ENCODE data around the gene LYST. TPM values are rescaled to one million over a fixed set of nuclear protein-coding genes. Genes with fewer than 3 reads are reported as not detected.

Gene LYST
- total RNA-seq, 2 donors from 2014 or later = 21.9 to 41.7 TPM

DNA sequence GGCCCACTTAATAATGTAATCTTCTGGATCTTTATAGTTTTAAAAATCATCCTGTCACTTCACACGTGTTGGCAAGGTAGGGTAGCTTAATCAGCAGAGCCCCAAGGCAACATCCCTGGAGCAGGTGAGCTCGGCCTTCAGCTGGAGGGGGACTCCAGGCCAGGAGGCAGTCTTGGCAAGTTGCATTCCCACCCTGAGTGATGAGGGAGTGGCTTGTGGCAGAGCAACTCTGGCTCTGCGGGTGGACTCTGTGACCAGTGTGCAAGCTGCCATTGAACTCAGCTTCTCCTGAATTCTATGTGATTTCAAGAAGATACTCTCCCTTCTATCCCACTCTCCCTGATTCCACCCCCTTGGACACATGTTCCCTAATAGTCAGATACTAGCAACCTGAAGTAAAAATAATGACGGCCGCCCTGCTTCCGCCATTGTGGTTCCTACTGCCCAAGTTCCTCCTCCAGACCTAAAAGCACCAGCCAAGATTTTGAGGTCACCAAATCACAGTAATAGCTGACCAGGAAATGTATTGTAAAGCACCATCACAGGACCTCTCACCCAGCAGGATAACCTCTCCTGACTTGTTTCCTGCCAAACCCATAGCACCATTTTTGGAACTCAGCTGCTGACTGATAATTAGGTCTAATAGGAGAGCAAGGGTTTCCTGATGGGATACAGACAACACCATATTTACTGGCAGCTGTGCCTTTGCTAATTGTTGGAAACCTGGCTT, 11.5 kb upstream of the LYST start:
- intact Hi-C loops (cut with DNase I) = no loop called here
- TF ChIP-seq POLR2AphosphoS5 (IDR thresholded peaks at IDR 0.05) = no peak
- TF ChIP-seq POLR2A (IDR thresholded peaks at IDR 0.05) = no peak
- TF ChIP-seq, protein P1, sequence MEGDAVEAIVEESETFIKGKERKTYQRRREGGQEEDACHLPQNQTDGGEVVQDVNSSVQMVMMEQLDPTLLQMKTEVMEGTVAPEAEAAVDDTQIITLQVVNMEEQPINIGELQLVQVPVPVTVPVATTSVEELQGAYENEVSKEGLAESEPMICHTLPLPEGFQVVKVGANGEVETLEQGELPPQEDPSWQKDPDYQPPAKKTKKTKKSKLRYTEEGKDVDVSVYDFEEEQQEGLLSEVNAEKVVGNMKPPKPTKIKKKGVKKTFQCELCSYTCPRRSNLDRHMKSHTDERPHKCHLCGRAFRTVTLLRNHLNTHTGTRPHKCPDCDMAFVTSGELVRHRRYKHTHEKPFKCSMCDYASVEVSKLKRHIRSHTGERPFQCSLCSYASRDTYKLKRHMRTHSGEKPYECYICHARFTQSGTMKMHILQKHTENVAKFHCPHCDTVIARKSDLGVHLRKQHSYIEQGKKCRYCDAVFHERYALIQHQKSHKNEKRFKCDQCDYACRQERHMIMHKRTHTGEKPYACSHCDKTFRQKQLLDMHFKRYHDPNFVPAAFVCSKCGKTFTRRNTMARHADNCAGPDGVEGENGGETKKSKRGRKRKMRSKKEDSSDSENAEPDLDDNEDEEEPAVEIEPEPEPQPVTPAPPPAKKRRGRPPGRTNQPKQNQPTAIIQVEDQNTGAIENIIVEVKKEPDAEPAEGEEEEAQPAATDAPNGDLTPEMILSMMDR (IDR thresholded peaks at IDR 0.05) = no peak
- Histone ChIP-seq H3K4me1 (replicated peaks) (no peaks in the 10 kb centered on the region), H3K4me3 (no peak overlapping the region), H3K27ac (no peak overlapping the region), H3K9me3 (no peaks in the 10 kb centered on the region), H3K27me3 (replicated peaks; ENCODE audit: insufficient read depth) (no peaks in the 10 kb centered on the region), H3K36me3 (no peaks in the 10 kb centered on the region)
- DNase-seq (ENCODE audit: low spot score) = no peak
- 61% methylated on average over 6 of the region's 6 CpGs for WGBS

DNA sequence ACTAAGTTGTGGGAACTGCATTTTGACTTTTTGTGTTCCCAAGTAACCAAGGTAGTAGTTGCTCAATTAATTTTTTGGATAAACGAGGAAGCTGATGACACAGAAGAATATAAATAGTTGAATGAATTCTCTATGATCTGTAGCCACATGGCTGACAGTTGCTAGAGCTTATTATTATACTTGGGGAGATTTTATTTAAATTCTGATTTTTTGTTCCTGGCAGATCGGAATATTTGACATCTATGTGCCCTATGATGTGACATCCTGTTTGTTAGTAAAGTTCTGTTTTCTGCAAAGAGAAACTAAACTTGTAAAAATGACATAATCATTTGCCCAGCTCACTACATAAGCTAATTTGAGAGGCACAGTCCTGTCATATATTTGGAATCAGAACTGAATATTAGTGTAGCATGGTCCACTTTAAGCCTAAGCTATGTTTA, 9.7 kb upstream of the LYST start:
- H3K4me1 ChIP-seq (replicated peaks) = no peaks in the 10 kb centered on the region
- no peak for DNase-seq (ENCODE audit: low spot score)
- H3K27ac ChIP-seq = no peak overlapping the region
- no peaks in the 10 kb centered on the region for H3K36me3 ChIP-seq
- 80% methylated on average over 2 of the region's 2 CpGs for WGBS
- intact Hi-C loops (cut with DNase I) = no loop called here
- TF ChIP-seq POLR2AphosphoS5 (IDR thresholded peaks at IDR 0.05) (no peak), POLR2A (IDR thresholded peaks at IDR 0.05) (no peak)
- TF ChIP-seq, protein P1 (IDR thresholded peaks at IDR 0.05) = no peak
- no peak overlapping the region for H3K4me3 ChIP-seq
- H3K9me3 ChIP-seq = no peaks in the 10 kb centered on the region
- H3K27me3 ChIP-seq (replicated peaks; ENCODE audit: insufficient read depth) = no peaks in the 10 kb centered on the region

DNA sequence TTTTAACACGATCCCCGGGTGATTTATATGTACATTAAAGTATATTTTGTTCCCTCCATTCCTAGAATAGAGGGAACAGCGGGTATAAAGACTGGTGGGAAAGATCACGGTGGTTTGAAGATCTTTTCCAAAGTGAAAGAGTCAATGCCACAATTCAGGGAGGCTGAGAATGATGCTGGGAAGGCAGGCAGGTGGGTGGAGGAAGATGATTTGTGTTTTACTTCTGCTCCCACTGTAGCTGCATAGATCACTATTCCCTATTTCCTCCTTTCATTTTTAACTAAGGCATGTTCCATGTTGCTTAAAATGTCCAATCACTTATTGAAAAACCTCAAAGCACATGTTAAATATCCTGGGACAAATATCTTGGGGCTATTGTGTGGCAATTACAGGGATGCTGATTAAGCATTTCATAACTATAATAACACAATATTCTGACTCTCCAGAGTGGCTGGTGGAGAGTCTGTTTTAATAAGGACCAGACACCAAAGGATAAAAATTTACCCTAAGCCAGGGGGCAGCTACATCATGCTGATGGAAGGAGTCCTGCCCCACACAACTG, 8.4 kb upstream of the LYST start:
- WGBS = 84% methylated on average over 4 of the region's 4 CpGs
- no peaks in the 10 kb centered on the region for H3K9me3 ChIP-seq
- H3K36me3 ChIP-seq = no peaks in the 10 kb centered on the region
- H3K4me1 ChIP-seq (replicated peaks) = no peaks in the 10 kb centered on the region
- DNase-seq (ENCODE audit: low spot score) = no peak
- intact Hi-C loops (cut with DNase I) = no loop called here
- TF ChIP-seq POLR2A (IDR thresholded peaks at IDR 0.05) (no peak), POLR2AphosphoS5 (IDR thresholded peaks at IDR 0.05) (no peak)
- TF ChIP-seq, protein P1 (IDR thresholded peaks at IDR 0.05) = no peak
- no peak overlapping the region for H3K27ac ChIP-seq
- no peak overlapping the region for H3K4me3 ChIP-seq
- no peaks in the 10 kb centered on the region for H3K27me3 ChIP-seq (replicated peaks; ENCODE audit: insufficient read depth)

DNA sequence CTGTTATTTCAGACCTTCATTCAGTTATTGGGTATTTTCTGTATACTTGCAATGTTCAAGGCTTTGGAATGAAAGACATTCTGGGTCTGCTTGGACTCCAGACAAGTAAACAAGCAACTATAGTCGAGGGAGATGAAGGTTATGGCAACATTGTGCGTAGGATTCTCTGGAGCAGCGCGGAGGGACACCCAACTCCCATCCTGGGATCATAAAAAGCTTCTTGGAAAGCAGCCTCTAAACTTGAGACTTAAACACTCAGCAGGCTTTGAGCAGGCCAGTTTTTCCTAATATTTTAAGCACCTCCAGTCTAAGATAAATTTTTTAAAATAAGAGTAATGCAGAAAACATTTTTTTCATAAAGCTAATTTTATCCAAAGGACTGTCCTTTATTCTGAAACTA, 7.6 kb upstream of the LYST start:
- H3K4me3 ChIP-seq = no peak overlapping the region
- intact Hi-C loops (cut with DNase I) = no loop called here
- H3K27me3 ChIP-seq (replicated peaks; ENCODE audit: insufficient read depth) = no peaks in the 10 kb centered on the region
- 48% methylated on average over 4 of the region's 4 CpGs for WGBS
- no peak for DNase-seq (ENCODE audit: low spot score)
- H3K36me3 ChIP-seq = no peaks in the 10 kb centered on the region
- TF ChIP-seq POLR2AphosphoS5 (IDR thresholded peaks at IDR 0.05) (no peak), POLR2A (IDR thresholded peaks at IDR 0.05) (no peak)
- TF ChIP-seq, protein P1 (IDR thresholded peaks at IDR 0.05) = no peak
- H3K27ac ChIP-seq = no peak overlapping the region
- no peaks in the 10 kb centered on the region for H3K4me1 ChIP-seq (replicated peaks)
- H3K9me3 ChIP-seq = no peaks in the 10 kb centered on the region

DNA sequence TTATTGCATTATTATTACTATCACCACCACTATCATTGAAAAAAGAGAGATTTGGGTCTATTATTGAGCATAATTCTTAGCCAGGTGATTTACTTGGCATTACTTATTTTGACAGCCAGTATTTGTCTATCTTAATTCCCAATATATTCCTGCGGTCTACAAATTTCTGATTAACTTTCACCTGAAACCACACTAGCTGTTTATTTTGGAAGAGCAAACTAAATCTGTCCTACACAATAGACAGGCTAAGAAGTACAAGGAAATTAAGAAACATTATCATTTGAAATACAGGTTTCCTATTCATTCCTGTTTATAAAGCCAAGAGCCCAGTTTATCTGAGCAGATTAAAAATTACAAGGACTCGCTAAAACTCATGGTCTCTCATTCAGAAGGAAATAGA, 6.9 kb upstream of the LYST start:
- Histone ChIP-seq H3K27ac (no peak overlapping the region), H3K36me3 (no peaks in the 10 kb centered on the region), H3K4me1 (replicated peaks) (no peaks in the 10 kb centered on the region), H3K4me3 (no peak overlapping the region), H3K27me3 (replicated peaks; ENCODE audit: insufficient read depth) (no peaks in the 10 kb centered on the region), H3K9me3 (no peaks in the 10 kb centered on the region)
- no peak for DNase-seq (ENCODE audit: low spot score)
- WGBS = 50% methylated on average over 2 of the region's 2 CpGs
- intact Hi-C loops (cut with DNase I) = no loop called here
- TF ChIP-seq POLR2AphosphoS5 (IDR thresholded peaks at IDR 0.05) (no peak), POLR2A (IDR thresholded peaks at IDR 0.05) (no peak)
- TF ChIP-seq, protein P1 (IDR thresholded peaks at IDR 0.05) = no peak

Measured in prostate gland (tissue), 2 donors.